ENCODE data around the gene TSHZ1. TPM values are rescaled to one million over a fixed set of nuclear protein-coding genes. Genes with fewer than 3 reads are reported as not detected.

Gene TSHZ1
- polyA plus RNA-seq, 1 donor from 2014 or later, result 1.1 TPM

DNA sequence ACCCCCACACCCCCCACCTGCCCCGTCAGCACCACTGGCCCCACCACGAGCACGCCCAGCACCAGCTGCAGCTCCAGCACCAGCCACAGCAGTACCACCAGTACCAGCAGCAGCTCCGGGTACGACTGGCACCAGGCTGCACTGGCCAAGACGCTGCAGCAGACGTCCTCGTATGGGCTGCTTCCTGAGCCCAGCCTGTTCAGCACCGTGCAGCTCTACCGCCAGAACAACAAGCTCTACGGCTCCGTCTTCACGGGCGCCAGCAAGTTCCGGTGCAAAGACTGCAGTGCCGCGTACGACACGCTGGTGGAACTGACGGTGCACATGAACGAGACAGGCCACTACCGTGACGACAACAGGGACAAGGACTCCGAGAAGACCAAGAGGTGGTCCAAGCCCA, 75.3 kb downstream of the TSHZ1 start:
- TF ChIP-seq EP300 (conservative IDR thresholded peaks at IDR 0.05; ENCODE audit: poor library complexity, severe bottlenecking), result no peak
- TF ChIP-seq RAD21 (conservative IDR thresholded peaks at IDR 0.05), result no peak
- TF ChIP-seq, protein P1, sequence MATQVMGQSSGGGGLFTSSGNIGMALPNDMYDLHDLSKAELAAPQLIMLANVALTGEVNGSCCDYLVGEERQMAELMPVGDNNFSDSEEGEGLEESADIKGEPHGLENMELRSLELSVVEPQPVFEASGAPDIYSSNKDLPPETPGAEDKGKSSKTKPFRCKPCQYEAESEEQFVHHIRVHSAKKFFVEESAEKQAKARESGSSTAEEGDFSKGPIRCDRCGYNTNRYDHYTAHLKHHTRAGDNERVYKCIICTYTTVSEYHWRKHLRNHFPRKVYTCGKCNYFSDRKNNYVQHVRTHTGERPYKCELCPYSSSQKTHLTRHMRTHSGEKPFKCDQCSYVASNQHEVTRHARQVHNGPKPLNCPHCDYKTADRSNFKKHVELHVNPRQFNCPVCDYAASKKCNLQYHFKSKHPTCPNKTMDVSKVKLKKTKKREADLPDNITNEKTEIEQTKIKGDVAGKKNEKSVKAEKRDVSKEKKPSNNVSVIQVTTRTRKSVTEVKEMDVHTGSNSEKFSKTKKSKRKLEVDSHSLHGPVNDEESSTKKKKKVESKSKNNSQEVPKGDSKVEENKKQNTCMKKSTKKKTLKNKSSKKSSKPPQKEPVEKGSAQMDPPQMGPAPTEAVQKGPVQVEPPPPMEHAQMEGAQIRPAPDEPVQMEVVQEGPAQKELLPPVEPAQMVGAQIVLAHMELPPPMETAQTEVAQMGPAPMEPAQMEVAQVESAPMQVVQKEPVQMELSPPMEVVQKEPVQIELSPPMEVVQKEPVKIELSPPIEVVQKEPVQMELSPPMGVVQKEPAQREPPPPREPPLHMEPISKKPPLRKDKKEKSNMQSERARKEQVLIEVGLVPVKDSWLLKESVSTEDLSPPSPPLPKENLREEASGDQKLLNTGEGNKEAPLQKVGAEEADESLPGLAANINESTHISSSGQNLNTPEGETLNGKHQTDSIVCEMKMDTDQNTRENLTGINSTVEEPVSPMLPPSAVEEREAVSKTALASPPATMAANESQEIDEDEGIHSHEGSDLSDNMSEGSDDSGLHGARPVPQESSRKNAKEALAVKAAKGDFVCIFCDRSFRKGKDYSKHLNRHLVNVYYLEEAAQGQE (IDR thresholded peaks at IDR 0.05; ENCODE audit: borderline replicate concordance), result no peak
- TF ChIP-seq TAF1 (IDR thresholded peaks at IDR 0.05; ENCODE audit: low read depth), result no peak
- no peak for TF ChIP-seq SMC3 (conservative IDR thresholded peaks at IDR 0.05; ENCODE audit: poor library complexity)
- TF ChIP-seq MXI1 (conservative IDR thresholded peaks at IDR 0.05; ENCODE audit: poor library complexity, severe bottlenecking), result no peak
- no peak for TF ChIP-seq EZH2 (IDR thresholded peaks at IDR 0.05; ENCODE audit: borderline replicate concordance, insufficient read depth, low read length, poor library complexity, severe bottlenecking)
- TF ChIP-seq POLR2AphosphoS5 (IDR thresholded peaks at IDR 0.05), result no peak
- TF ChIP-seq, protein P2, sequence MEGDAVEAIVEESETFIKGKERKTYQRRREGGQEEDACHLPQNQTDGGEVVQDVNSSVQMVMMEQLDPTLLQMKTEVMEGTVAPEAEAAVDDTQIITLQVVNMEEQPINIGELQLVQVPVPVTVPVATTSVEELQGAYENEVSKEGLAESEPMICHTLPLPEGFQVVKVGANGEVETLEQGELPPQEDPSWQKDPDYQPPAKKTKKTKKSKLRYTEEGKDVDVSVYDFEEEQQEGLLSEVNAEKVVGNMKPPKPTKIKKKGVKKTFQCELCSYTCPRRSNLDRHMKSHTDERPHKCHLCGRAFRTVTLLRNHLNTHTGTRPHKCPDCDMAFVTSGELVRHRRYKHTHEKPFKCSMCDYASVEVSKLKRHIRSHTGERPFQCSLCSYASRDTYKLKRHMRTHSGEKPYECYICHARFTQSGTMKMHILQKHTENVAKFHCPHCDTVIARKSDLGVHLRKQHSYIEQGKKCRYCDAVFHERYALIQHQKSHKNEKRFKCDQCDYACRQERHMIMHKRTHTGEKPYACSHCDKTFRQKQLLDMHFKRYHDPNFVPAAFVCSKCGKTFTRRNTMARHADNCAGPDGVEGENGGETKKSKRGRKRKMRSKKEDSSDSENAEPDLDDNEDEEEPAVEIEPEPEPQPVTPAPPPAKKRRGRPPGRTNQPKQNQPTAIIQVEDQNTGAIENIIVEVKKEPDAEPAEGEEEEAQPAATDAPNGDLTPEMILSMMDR (IDR thresholded peaks at IDR 0.05; ENCODE audit: poor library complexity, severe bottlenecking), result no peak
- H3K9me2 ChIP-seq (ENCODE audit: insufficient read depth, low read length), result no peaks in the 10 kb centered on the region
- H3K9me3 ChIP-seq (ENCODE audit: low read length), result peaks cover 6% of the 10 kb centered on the region
- no peak overlapping the region for H3K4me2 ChIP-seq (ENCODE audit: low read length)
- H3K27me3 ChIP-seq (ENCODE audit: insufficient read depth, low read depth, low read length), result no peaks in the 10 kb centered on the region
- H2AFZ ChIP-seq (ENCODE audit: low read depth, low read length), result no peak overlapping the region
- H3K79me2 ChIP-seq (replicated peaks; ENCODE audit: insufficient read depth, low read length), result no peaks in the 10 kb centered on the region
- H4K20me1 ChIP-seq (ENCODE audit: insufficient read depth), result no peaks in the 10 kb centered on the region
- no peaks in the 10 kb centered on the region for H3K36me3 ChIP-seq (ENCODE audit: insufficient read depth, low read length)
- no peak overlapping the region for H3K4me3 ChIP-seq (ENCODE audit: low read length)
- H3K27ac ChIP-seq (ENCODE audit: low read length), result no peak overlapping the region
- H3K9ac ChIP-seq (ENCODE audit: low read length), result no peak overlapping the region
- no peaks in the 10 kb centered on the region for H3F3A ChIP-seq (ENCODE audit: insufficient read depth, low read length, poor library complexity, severe bottlenecking)

DNA sequence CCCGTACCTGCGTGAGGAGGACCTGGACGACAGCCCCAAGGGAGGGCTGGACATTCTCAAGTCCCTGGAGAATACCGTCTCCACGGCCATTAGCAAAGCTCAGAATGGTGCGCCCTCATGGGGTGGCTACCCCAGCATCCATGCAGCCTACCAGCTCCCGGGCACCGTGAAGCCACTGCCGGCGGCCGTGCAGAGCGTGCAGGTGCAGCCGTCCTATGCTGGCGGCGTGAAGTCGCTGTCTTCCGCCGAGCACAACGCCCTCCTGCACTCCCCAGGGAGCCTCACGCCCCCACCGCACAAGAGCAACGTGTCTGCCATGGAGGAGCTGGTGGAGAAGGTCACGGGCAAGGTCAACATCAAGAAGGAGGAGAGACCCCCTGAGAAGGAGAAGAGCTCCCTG, 76.4 kb downstream of the TSHZ1 start:
- TF ChIP-seq, protein P2 (IDR thresholded peaks at IDR 0.05; ENCODE audit: poor library complexity, severe bottlenecking), result no peak
- TF ChIP-seq RAD21 (conservative IDR thresholded peaks at IDR 0.05), result no peak
- TF ChIP-seq, protein P1 (IDR thresholded peaks at IDR 0.05; ENCODE audit: borderline replicate concordance), result no peak
- no peak for TF ChIP-seq EP300 (conservative IDR thresholded peaks at IDR 0.05; ENCODE audit: poor library complexity, severe bottlenecking)
- TF ChIP-seq POLR2AphosphoS5 (IDR thresholded peaks at IDR 0.05), result no peak
- TF ChIP-seq MXI1 (conservative IDR thresholded peaks at IDR 0.05; ENCODE audit: poor library complexity, severe bottlenecking), result no peak
- TF ChIP-seq SMC3 (conservative IDR thresholded peaks at IDR 0.05; ENCODE audit: poor library complexity), result no peak
- TF ChIP-seq EZH2 (IDR thresholded peaks at IDR 0.05; ENCODE audit: borderline replicate concordance, insufficient read depth, low read length, poor library complexity, severe bottlenecking), result no peak
- TF ChIP-seq TAF1 (IDR thresholded peaks at IDR 0.05; ENCODE audit: low read depth), result no peak
- H3K4me2 ChIP-seq (ENCODE audit: low read length), result no peak overlapping the region

More for the DNA sequence above, 76.4 kb downstream of the TSHZ1 start:
- H2AFZ ChIP-seq (ENCODE audit: low read depth, low read length), result no peak overlapping the region
- no peak overlapping the region for H3K4me3 ChIP-seq (ENCODE audit: low read length)
- no peaks in the 10 kb centered on the region for H3F3A ChIP-seq (ENCODE audit: insufficient read depth, low read length, poor library complexity, severe bottlenecking)
- no peaks in the 10 kb centered on the region for H3K27me3 ChIP-seq (ENCODE audit: insufficient read depth, low read depth, low read length)
- H3K9ac ChIP-seq (ENCODE audit: low read length), result no peak overlapping the region
- H3K9me3 ChIP-seq (ENCODE audit: low read length), result peaks cover 6% of the 10 kb centered on the region
- no peaks in the 10 kb centered on the region for H3K9me2 ChIP-seq (ENCODE audit: insufficient read depth, low read length)
- H3K27ac ChIP-seq (ENCODE audit: low read length), result no peak overlapping the region
- no peaks in the 10 kb centered on the region for H4K20me1 ChIP-seq (ENCODE audit: insufficient read depth)
- H3K36me3 ChIP-seq (ENCODE audit: insufficient read depth, low read length), result no peaks in the 10 kb centered on the region
- H3K79me2 ChIP-seq (replicated peaks; ENCODE audit: insufficient read depth, low read length), result no peaks in the 10 kb centered on the region

Measured in neural cell (in vitro differentiated cells).